NCI-H2081 (cell line): ENCODE results near the gene FGR.
"Not testable (repeated sequence)": the region's sequence is repeated elsewhere in the genome, so short reads cannot be mapped to it uniquely, and the experiment has no call there.

ENCODE experiments used
- DNase-seq, 2 experiments: peaks; one replicate each; lab custom pipeline; 2025; lab: John Stamatoyannopoulos, UW

The FGR gene

GRCh38 chr1:27634177-27634984, 604 bp downstream of the FGR start:
- no peak for DNase-seq

- DNase-seq: no peak
Measured at GRCh38 chr1:27633640-27634176, 1.3 kb downstream of the FGR start.

GRCh38 chr1:27633298-27633610, 1.7 kb downstream of the FGR start:
- DNase-seq: no peak

- DNase-seq: no peak
Measured at GRCh38 chr1:27632387-27633297, 2.3 kb downstream of the FGR start.

- DNase-seq: no peak
Measured at GRCh38 chr1:27630859-27631491, 4.0 kb downstream of the FGR start.

- DNase-seq: no peak
Measured at GRCh38 chr1:27628712-27629111, 6.3 kb downstream of the FGR start.

GRCh38 chr1:27627733-27628132, 7.3 kb downstream of the FGR start:
- not testable (repeated sequence) for DNase-seq

DNA sequence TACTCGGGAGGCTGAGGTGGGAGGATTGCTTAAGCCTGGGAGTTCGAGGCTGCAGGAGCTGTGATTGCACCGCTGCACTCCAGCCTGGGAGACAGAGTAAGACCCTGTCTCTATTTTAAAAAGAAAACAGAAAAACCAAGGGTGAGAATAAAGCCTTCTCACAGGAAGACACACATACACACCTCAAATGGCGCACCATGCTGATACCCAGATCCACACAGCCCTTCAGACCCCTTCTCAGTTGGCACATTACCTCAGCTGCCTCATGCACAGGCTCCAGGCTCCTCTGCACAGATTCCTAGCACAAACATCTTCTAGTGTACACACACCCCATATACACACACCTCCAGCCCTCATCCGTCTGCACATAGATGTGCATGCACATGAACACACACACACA, 7.9 kb downstream of the FGR start:
- no peak for DNase-seq

DNA sequence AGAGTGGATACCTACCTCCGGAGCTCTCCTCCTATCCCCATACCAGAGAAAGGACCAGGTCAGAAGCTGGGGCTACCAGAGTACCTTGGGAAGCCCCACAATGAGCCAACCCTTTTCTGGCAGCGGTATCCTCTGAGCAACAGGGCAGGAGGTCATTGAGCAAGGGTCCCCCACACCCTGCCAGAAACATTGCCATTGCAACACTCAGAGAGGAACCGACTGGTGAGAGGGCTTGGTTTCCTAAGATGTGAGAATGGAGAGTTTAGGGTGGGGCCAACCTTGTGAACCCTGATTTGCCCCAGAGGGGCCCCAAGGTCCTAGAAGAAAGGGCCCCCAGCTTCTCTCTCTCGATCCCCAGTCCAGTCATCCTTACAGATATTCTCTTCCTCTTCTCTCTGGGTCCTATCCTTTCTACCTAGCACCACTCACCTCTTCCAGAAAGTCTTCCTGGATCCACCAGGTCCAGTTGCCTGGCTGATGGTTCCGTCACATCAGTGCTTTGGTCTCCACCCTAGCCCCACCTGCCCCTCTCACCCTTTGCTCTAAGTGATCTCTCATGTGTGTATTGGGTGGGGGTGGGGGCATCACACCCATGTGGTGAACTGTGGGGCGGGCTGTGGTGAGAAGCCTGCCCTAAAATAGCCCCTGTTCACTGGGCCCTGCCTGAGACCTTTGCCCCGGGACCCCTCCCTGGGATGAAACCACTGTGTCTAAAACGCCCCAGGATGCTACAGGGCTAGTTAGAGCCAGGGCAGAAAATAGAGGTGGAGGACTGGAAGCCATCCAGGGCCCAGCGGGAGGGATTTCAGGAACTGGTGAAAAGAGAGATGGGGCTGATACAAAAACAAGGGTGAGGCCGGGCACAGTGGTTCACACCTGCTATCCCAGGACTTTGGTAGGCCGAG, 8.7 kb downstream of the FGR start:
- DNase-seq: no peak

GRCh38 chr1:27624467-27625178, 10.4 kb downstream of the FGR start:
- DNase-seq: no peak

- no peak for DNase-seq
Measured at GRCh38 chr1:27623327-27624212, 11.4 kb downstream of the FGR start.

GRCh38 chr1:27622828-27623227, 12.2 kb downstream of the FGR start:
- DNase-seq: no peak

DNA sequence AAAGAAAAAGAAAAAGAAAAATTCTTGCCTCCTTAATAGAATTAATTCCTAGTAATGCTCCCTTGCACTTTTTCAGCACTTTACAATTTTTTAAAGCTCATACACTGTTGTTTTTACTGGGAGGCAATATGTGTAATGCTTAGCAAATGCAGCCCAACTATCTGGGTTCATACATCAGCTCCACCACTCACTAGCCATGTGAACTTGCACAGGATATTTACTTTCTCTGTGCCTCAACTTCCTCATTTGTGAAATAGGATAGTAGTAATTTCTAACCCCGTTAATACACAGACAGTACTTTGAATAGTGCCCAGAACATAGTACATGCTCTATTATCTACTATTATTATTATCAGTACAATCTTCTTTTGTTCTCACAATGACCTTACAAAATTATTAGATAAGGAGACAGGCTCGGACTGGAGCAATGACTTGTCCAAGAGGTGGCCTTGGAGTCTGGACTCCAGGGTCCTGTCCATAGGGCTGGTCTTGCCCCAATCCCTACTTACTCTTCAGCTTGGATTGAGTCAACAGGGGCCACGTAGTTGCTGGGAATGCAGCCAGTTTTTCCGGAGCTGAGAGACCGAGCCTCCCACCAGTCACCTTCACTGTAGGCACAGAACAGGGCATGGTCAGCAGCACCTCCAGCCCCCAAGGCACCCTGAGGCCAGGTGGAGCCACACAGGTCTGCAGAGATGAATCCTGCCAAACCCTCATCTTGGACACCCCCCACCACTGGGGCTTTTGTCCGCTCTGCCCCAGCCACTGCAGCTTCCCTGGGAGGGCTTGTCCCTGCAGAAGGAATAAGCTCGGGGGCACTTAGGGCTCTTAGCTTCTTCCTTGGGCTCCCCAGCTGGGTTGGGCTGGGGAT, 13.7 kb downstream of the FGR start:
- no peak for DNase-seq

DNA sequence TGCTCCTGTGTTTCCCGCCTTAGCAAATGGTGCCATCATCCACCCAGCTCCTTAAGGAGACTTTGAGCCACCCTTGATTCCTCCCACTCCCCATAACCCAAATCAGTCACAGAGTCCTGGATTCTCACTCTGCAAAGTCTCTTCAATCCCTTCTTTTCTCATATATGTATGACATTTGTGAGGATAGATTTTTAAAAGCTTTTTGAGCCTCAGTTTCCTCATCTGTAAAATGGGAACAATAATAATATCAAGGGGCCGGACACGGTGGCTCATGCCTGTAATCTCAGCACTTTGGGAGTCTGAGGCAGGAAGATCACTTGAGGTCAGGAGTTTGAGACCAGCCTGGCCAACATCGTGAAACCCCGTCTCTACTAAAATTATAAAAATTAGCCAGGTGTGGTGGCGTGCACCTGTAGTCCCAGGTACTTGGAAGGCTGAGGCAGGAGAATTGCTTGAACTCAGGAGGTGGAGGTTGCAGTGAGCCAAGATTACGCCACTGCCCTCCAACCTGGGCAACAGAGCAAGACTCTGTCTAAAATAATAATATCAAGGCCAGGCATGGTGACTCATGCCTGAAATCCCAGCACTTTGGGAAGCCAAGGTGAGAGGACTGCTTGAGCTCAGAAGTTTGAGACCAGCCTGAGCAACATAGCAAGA, 15.1 kb downstream of the FGR start:
- not testable (repeated sequence) for DNase-seq

DNA sequence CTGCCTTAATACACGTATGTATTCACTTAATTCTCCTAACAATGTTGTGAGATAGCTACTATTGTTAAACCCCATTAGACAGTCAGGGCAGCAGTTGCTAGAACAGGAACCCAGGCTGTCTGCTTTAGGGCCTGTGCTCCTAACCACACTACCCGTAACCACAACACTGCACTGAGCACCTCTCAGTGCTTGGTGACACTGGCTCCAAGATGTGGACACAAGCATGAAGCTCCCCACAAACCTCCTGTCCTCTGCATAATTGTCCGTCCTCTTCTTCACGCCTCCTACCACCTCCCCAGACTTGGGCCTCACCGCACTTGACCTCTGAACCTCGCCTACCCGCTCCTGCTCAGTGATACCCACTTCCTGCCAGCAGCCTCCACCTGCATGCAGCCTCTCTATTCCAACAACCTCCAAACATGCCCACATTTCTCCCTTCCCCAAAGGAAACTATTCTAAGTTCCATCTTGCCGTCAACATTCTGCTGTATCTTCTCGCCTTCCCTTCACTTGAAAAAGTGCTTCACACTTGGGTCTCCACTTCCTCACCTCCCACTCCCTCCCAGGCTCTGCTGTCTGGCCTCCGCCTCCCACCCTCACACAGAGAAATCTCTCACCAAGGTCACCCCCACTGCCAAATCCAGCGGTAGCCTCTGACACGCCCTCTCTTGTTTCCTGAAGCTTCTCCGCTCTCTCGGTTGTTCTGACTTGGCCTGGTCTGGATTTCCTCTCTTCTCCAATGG, 16.5 kb downstream of the FGR start:
- no peak for DNase-seq

DNA sequence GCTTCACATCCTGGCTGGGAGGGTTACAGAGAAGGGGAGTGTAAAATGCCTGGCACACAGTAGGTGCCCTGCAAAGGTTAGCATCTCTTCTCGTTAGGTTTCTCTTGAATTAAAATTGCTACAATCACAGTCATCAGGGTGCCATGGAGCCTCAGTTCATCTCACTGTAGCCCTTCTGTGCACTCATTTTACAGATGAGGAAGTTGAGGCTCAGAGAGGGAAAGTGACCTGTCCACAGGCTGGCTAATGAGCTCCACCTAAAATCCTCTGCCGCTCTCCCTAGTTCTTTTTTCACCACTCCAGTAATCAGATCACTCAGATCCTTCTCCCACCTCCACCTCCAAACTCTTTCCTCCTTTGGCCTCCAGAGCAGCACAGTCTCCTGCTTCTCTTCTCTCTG, 17.6 kb downstream of the FGR start:
- no peak for DNase-seq

DNA sequence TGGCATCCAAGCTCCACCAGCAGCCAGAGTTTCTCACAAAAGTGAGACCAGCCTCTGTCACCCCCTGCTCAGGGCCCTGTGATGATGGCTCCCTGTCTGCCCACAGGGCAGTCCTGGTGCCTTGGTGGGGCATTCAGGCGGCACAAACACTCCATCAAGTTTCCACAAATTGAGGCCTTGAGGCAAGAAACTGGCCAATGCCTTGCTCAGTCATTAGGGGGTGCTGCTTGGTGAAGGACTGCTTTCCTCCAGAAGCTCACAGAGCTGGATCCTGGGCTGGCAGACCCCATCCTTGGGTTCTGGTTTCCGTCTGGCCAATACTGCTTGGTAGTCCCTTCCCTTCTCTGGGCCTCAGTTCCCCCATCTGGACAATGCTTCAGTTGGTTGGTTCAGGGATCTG, 18.5 kb downstream of the FGR start:
- DNase-seq: no peak
